ENCODE data around the gene CDCP1.

Gene CDCP1

GRCh38 chr3:45182915-45183871, 37.0 kb upstream of the CDCP1 start:
- DNase-seq (ENCODE audit: low read depth in 1 of 2, low spot score in 1 of 2), result peak in 1 of 2 experiments; percentile 7
- TF ChIP-seq, protein P1, sequence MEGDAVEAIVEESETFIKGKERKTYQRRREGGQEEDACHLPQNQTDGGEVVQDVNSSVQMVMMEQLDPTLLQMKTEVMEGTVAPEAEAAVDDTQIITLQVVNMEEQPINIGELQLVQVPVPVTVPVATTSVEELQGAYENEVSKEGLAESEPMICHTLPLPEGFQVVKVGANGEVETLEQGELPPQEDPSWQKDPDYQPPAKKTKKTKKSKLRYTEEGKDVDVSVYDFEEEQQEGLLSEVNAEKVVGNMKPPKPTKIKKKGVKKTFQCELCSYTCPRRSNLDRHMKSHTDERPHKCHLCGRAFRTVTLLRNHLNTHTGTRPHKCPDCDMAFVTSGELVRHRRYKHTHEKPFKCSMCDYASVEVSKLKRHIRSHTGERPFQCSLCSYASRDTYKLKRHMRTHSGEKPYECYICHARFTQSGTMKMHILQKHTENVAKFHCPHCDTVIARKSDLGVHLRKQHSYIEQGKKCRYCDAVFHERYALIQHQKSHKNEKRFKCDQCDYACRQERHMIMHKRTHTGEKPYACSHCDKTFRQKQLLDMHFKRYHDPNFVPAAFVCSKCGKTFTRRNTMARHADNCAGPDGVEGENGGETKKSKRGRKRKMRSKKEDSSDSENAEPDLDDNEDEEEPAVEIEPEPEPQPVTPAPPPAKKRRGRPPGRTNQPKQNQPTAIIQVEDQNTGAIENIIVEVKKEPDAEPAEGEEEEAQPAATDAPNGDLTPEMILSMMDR (IDR thresholded peaks at IDR 0.05; ENCODE audit: insufficient read depth, low read length), result no peak
- TF ChIP-seq SPI1 (IDR thresholded peaks at IDR 0.05; ENCODE audit: borderline replicate concordance, low read depth), result no peak
- TF ChIP-seq POLR2AphosphoS5 (IDR thresholded peaks at IDR 0.05; ENCODE audit: low read depth), result no peak
- no peak for TF ChIP-seq REST (IDR thresholded peaks at IDR 0.05; ENCODE audit: insufficient replicate concordance, low read depth)
- TF ChIP-seq GABPA (IDR thresholded peaks at IDR 0.05; ENCODE audit: low read depth), result no peak
- Histone ChIP-seq H3K27ac (replicated peaks) (no peak overlapping the region), H3K4me3 (replicated peaks; ENCODE audit: insufficient read depth, low read length) (no peak overlapping the region), H3K27me3 (ENCODE audit: insufficient read depth, poor library complexity, severe bottlenecking) (no peaks in the 10 kb centered on the region)

DNA sequence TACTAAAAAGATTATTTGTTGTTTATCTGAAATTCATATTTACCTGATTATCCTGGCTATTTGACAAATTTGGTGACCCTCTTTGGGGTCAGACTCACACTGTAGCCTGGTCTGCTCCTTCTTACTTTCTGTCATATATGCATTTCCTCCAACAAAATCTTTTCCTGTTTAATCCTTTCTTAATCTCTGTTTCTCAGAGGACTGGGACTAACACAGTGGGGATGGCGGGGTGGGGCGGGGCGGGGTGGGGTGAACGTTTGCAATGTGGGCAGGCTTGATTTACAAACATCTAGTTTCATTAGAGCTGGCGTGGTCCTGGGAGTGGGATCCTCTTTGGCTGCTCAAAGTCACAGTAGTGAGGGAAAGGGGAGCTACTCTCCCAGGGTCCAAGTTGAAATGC, 35.3 kb upstream of the CDCP1 start:
- no peak for DNase-seq (ENCODE audit: low read depth in 1 of 2, low spot score in 1 of 2)
- TF ChIP-seq SPI1 (IDR thresholded peaks at IDR 0.05; ENCODE audit: borderline replicate concordance, low read depth) (no peak), POLR2AphosphoS5 (IDR thresholded peaks at IDR 0.05; ENCODE audit: low read depth) (no peak), GABPA (IDR thresholded peaks at IDR 0.05; ENCODE audit: low read depth) (no peak), REST (IDR thresholded peaks at IDR 0.05; ENCODE audit: insufficient replicate concordance, low read depth) (no peak)
- TF ChIP-seq, protein P1 (IDR thresholded peaks at IDR 0.05; ENCODE audit: insufficient read depth, low read length), result no peak
- H3K27ac ChIP-seq (replicated peaks), result no peak overlapping the region
- H3K4me3 ChIP-seq (replicated peaks; ENCODE audit: insufficient read depth, low read length), result no peak overlapping the region
- no peaks in the 10 kb centered on the region for H3K27me3 ChIP-seq (ENCODE audit: insufficient read depth, poor library complexity, severe bottlenecking)

GRCh38 chr3:45180899-45181298, 34.7 kb upstream of the CDCP1 start:
- Histone ChIP-seq H3K4me3 (replicated peaks; ENCODE audit: insufficient read depth, low read length) (no peak overlapping the region), H3K27me3 (ENCODE audit: insufficient read depth, poor library complexity, severe bottlenecking) (no peaks in the 10 kb centered on the region), H3K27ac (replicated peaks) (no peak overlapping the region)
- TF ChIP-seq REST (IDR thresholded peaks at IDR 0.05; ENCODE audit: insufficient replicate concordance, low read depth) (no peak), GABPA (IDR thresholded peaks at IDR 0.05; ENCODE audit: low read depth) (no peak)
- no peak for DNase-seq (ENCODE audit: low read depth in 1 of 2, low spot score in 1 of 2)
